LNCAP (cell line): ENCODE measurements around the gene NTM.

Source experiments
- TF ChIP-seq, protein P1 (sequence below): fragments of 450-650 bp; IDR thresholded peaks from 2 replicates; pipeline ENCODE4 v1.5.1; 2017; ENCODE audit warnings: mild to moderate bottlenecking

Gene NTM

GRCh38 chr11:132285631-132286030 lies 915.2 kb downstream of the NTM start:
- TF ChIP-seq, protein P1, sequence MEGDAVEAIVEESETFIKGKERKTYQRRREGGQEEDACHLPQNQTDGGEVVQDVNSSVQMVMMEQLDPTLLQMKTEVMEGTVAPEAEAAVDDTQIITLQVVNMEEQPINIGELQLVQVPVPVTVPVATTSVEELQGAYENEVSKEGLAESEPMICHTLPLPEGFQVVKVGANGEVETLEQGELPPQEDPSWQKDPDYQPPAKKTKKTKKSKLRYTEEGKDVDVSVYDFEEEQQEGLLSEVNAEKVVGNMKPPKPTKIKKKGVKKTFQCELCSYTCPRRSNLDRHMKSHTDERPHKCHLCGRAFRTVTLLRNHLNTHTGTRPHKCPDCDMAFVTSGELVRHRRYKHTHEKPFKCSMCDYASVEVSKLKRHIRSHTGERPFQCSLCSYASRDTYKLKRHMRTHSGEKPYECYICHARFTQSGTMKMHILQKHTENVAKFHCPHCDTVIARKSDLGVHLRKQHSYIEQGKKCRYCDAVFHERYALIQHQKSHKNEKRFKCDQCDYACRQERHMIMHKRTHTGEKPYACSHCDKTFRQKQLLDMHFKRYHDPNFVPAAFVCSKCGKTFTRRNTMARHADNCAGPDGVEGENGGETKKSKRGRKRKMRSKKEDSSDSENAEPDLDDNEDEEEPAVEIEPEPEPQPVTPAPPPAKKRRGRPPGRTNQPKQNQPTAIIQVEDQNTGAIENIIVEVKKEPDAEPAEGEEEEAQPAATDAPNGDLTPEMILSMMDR: no peak

GRCh38 chr11:132286106-132286505 lies 915.7 kb downstream of the NTM start:
- TF ChIP-seq, protein P1: no peak

DNA sequence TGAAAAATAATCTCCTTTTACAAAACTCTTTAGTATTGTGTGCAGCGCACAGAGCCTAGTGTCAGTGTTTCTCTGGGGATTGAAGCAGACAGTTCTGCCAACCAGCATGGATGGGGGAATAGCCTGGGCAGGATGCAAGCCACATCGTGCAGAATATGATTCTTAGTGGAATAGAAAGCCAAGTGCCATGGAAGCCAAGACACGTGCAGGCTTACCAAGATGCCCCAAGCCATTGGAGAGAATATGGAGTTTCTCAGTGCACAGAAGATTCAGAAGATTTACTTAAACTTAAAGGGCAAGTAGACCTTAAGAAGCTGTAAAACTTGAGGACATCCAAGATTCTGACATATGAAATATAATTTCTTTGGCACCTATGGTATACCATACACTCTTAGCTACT lies 917.6 kb downstream of the NTM start:
- TF ChIP-seq, protein P1: no peak

DNA sequence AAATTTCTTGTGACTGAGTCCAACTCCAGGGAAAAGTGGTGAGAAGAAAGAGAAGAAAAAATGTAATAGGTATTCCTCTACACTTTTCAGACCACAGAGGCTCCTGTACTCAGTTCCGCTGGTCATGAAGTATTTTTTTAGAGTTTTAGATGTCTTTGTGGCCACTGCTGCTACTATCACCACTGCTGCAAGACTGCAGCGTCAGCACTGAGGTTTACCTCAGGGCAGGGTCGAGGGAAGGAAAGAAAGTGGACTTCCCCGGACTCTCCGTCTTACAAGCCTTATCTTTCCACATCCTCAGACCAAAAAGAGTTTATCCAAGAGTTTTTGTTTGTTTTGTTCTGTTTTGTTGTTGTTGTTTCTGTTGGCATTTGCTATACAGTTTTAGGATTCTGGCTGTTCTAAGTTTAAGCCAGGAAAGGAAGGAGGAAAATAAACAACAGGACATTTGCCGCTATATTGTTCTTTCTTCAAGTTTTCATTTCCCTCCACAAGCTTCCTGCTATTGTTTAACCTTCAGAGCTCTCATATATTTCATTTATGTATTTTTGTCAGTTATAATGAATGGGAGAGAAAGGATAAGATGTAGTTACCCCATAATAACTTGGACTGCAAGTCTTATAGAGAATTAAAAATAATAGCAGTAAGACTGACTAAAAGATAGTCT lies 919.3 kb downstream of the NTM start:
- TF ChIP-seq, protein P1: no peak

DNA sequence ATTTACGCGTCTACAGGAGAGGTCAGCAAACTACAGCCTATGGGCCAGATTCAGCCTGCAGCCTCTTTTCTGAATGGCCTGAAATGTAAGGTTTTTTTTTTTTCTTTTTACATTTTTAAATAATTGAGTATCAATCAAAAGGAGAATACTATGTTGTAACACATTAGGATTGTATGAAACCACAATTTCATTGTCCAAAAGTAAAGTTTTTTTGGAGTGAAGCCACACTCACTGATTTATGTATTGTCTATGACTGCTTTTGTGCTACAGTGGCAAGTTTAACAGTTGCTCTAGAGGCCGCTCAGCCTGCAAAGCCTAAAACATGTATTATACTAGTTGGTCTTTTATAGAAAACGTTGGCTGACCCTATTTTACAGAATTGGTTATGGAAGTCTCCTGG lies 923.2 kb downstream of the NTM start:
- TF ChIP-seq, protein P1: no peak

DNA sequence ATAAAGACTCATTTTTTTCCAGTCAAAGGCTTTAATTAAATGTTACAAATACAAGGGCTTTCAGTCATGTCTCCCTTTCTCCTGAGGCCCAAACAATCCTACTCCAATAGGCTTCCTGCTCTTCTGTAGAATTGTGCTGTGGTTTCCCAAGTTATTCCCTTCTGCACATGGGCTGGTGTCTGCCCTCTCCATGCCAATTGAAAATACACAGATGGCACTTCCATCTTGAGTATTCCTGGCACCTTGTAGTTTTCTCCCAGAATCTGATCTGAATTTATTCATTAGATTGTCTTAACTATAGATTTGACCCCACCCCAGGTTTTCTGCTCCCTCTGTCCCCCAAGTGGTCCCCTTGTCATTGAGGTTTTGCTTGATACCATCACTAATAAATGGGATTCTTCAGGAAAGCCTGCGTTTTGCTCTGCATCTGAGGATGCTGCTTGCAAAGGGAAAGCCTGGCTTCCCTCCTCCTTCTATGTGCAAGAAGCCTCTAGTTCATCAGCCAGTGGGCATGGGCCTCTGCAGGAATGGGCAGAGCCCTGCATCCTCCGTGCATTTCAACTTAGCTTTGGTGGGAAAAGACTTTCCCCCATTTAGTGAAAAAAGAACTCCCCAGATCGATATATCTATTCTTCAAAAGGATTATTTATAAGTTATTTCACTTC lies 926.7 kb downstream of the NTM start:
- TF ChIP-seq, protein P1: no peak

DNA sequence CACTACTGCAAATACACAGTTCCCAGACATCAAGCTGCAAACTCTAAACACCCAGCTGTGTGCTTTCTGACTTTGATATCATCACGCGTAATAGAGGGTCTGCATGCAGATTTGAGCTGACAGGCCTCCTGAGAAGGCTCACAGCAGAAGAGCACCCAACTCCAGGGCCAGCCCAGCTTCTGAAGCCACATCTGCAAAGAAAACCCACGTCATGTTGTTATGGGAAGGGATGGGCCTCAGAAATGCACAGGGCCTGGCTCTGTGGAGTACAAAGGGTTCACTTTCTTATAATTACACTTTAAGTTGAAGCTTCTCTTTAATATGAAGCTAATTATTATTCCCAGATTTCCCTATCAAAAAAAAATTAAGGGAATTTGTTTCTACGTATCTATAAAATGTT lies 927.9 kb downstream of the NTM start:
- TF ChIP-seq, protein P1: no peak

DNA sequence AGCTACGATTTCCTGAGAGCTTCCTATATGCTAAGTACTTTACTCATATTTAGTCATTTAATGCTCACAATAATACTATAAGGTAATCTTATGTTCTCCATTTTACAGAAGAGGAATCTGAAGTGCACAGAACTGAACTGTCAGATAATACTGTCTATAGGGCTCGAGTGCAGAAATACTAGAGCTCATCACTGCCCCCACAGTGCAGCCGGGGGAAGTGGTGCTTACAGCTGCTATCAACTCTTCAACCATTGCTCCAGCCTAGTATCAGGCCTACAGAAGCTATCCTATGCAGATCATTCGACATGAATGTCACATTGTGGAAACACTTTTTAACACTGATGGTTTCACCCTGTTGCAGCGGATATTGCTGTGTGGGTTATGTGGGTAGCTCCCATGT lies 929.9 kb downstream of the NTM start:
- TF ChIP-seq, protein P1: no peak
